Measurements from ENCODE around the gene FAM13C. TPM values are rescaled to one million over a fixed set of nuclear protein-coding genes. Genes with fewer than 3 reads are reported as not detected.

FAM13C gene
- total and polyA plus RNA-seq, 9 of the 15 experiments (the other 6 are each of a cell fraction or from before 2014, with no cell fraction given), result not detected

- TF ChIP-seq FOXO4 (CRISPR knock-in tag; IDR thresholded peaks at IDR 0.05) (no peak), ZBTB17 (CRISPR knock-in tag; IDR thresholded peaks at IDR 0.05) (no peak), LARP7 (IDR thresholded peaks at IDR 0.05) (no peak), BRCA1 (IDR thresholded peaks at IDR 0.05) (no peak), BRCA1 (CRISPR knock-in tag; IDR thresholded peaks at IDR 0.05) (no peak), PCBP2 (IDR thresholded peaks at IDR 0.05; ENCODE audit: low read depth, low read length, poor library complexity, severe bottlenecking) (no peak), SAFB (IDR thresholded peaks at IDR 0.05; ENCODE audit: borderline replicate concordance, low read depth, low read length) (no peak), FOXK1 (CRISPR knock-in tag; IDR thresholded peaks at IDR 0.05; ENCODE audit: borderline replicate concordance) (no peak), ZNF24 (IDR thresholded peaks at IDR 0.05) (no peak)
Measured at GRCh38 chr10:59242057-59242456, 120.3 kb downstream of the FAM13C start (continued).

- ChIA-PET POLR2A (no interaction called here), CTCF (ENCODE audit: low intra/inter-chr PET ratio) (interaction anchor here (0.9 kb wide), 1 partner anchor 340 kb away, joined by 3 read pairs; no protein-coding TSS in a partner anchor)
- no peak overlapping the region for H3K4me3 ChIP-seq
- BruUV-seq (replicated peaks), result no TSS peak
- no peak overlapping the region for H2AFZ ChIP-seq (ENCODE audit: low read depth, low read length)
- intact Hi-C loops (cut with micrococcal nuclease) (loop anchor here (1.0 to 10.0 kb wide), 2 partner anchors 382 to 784 kb away; no protein-coding TSS in a partner anchor), in situ Hi-C loops (cut with MboI) (no loop called here)
- WGBS (ENCODE audit: insufficient coverage, low coverage, missing lambda C conversion rate), result 6% methylated on average over 2 of the region's 2 CpGs
- no peak overlapping the region for H3K27ac ChIP-seq (ENCODE audit: extremely low read depth, low read depth, low read length)
- no peak overlapping the region for H3K4me2 ChIP-seq (ENCODE audit: insufficient read depth, low read length)
- no peaks in the 10 kb centered on the region for H3K36me3 ChIP-seq (ENCODE audit: control insufficient read depth, insufficient read depth, low read length)
- FAIRE-seq (peak; percentile 11), ATAC-seq (no peak), DNase-seq (ENCODE audit: extremely low read depth in 1 of 4, low spot score in 3 of 4) (peak; percentile 25 to 59 (median 46))
- no peak overlapping the region for H3K9ac ChIP-seq (ENCODE audit: insufficient read depth in 1 of 2, low read depth in 2 of 2, low read length in 2 of 2)
- H3K9me1 ChIP-seq (ENCODE audit: control insufficient read depth, insufficient read depth, low read length), result no peaks in the 10 kb centered on the region
- H3K4me1 ChIP-seq (replicated peaks in 1 of 2; ENCODE audit: control insufficient read depth in 2 of 2, insufficient read depth in 2 of 2, low read length in 2 of 2), result no peaks in the 10 kb centered on the region
- H3K79me2 ChIP-seq (ENCODE audit: control insufficient read depth, insufficient read depth, low read length), result no peaks in the 10 kb centered on the region
- no peaks in the 10 kb centered on the region for H3K9me3 ChIP-seq (replicated peaks; ENCODE audit: control insufficient read depth, insufficient read depth, low read depth, low read length)
- H3K27me3 ChIP-seq (ENCODE audit: control insufficient read depth in 2 of 2, insufficient read depth in 2 of 2, low read length in 2 of 2), result no peaks in the 10 kb centered on the region
- H4K20me1 ChIP-seq (replicated peaks; ENCODE audit: control insufficient read depth, insufficient read depth, low read length), result no peaks in the 10 kb centered on the region
- TF ChIP-seq STAT5A (IDR thresholded peaks at IDR 0.05; ENCODE audit: borderline replicate concordance, low read length) (no peak), ELF4 (CRISPR knock-in tag; IDR thresholded peaks at IDR 0.05) (no peak), NFIC (IDR thresholded peaks at IDR 0.05) (peak; percentile 99), MYBL2 (IDR thresholded peaks at IDR 0.05; ENCODE audit: low read depth) (no peak), MYBL2 (CRISPR knock-in tag; IDR thresholded peaks at IDR 0.05; ENCODE audit: borderline replicate concordance) (no peak), POU5F1 (IDR thresholded peaks at IDR 0.05; ENCODE audit: borderline replicate concordance, low read depth, low read length, partially characterized antibody) (no peak), SMC3 (conservative IDR thresholded peaks at IDR 0.05; ENCODE audit: insufficient read depth, low read depth, low read length) (0 out of 2 replicates have a peak, but pooled peaks have one; percentile 18)
Measured at GRCh38 chr10:59240582-59241183, 121.7 kb downstream of the FAM13C start.
